HG03135 (cell line): ENCODE measurements around the gene ZMIZ1.

ENCODE experiments used
- ATAC-seq: cut with Tn5 transposase; IDR thresholded peaks from one replicate; pipeline ENCODE4 v1.9.1; 2021; ENCODE audit warnings: mild to moderate bottlenecking, moderate library complexity; ENCODE audit not compliant: unreplicated experiment

Gene ZMIZ1

DNA sequence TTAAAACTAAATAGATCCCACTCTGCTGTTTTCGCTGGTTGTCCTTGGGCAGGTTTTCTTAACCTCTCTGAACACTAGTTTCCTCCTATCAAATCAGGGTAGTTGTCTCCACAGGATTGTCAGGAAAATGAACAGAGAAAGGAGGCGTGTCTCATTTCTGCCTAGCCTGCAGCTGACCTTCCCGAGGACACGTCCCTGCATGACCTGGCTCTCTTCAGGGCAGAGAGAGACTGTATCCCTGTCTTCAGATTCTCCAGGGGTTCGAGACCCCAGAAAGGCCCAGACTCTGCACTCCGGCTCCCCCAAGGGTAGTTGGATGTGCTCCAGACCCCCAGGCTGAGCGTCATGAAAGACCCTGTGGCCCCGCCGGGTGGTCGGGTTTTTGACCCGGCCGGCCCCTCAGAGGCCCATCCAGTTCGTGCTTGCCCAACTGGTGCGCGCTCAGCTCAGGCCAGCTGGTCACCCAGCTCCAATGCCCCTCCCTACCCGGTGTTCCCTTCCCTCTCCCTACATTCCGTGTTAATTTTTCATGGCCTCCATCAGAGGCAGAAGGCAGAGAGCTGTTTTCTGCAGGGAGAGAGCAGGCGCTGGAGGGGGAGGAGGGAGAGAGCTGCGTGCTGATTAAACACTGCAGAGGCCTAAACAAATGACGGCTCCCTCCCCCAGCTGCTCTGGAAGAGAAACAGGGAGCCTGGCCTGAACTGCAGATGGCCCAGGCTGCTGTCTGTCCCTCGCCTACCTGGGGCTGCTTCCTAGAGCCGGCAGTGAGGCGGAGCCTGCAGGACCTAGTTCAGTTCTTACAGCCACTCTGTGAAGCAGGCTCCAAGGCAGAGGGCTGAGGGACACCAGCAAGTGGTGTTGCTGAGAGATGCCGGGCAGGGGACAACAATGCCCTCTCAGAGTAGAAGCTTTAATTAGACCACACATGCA is 192.3 kb downstream of the ZMIZ1 start:
- no peak for ATAC-seq

DNA sequence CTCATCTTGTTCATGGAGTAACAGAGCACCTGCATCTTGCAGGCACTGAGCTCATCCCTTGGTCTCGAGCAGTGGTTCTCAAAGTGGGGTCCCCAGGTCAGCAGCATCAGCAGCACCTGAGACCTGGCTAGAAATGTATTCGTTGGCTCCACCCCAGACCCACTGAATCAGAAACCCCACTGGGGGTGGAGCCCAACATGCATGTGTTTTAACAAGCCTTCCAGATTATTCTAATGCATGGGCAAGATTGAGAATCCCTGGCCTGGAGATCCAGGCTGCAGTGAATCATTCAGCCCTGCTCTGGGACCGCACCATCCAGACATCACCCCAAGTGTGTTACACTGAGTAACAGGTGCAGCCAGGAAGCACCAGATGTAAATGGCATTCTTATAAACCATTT is 193.4 kb downstream of the ZMIZ1 start:
- ATAC-seq, result no peak

DNA sequence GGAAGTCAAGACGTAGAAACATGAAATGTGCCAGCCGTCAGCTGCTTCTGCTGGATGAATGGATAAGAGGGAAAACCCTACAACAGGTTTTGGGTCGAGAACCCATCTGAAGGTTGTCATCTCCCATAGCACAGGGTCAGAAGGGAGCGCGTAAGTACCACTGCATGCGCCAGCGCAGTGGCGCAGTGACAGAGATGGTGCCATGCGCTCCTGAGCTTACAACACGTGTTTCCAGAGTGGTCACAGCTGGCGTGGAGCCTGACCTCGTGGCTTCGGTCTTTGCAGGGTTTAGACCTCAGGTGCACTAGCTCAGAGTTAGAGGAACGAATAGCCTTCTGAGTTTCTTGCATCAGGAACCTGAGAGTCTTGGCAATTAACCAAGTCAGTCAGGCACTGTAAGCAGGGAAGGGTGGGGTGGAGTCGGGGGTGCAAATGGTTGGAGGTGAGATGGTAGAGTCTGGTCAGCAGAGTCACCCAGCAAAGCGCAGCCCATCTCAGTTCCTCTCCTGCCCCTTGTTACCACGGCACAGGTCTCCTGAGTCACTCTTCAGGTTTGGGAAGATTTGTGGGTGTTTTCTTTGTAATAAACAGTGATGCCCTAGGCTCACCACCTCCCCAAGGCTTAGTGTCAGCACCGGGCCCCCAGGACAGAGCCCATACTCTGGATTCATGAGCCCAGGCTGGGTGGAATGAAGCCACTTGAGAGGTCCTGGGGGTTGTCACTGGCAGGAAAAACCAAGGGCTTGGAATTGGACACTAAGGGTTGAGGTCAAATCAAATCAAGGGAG is 194.4 kb downstream of the ZMIZ1 start:
- ATAC-seq, result no peak

DNA sequence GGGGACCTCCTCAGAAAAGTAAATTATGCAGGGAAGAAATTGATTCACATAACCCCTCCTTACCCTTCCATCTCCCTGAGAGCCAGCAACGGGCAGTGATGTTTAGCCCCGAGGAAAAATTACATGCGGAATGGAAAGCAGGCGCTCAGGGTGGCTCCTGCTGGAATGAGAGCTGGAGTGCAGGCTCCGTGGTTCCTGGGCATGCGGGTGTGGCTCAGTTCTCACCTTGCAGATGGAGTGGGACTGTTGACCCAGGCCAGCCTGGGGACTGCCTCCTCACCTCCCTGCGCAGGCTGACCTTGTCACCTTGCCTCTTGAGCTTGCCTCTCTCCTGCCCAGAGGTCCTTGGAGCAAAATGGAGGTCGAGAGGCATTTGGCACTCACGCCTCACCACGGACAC is 195.2 kb downstream of the ZMIZ1 start:
- no peak for ATAC-seq

DNA sequence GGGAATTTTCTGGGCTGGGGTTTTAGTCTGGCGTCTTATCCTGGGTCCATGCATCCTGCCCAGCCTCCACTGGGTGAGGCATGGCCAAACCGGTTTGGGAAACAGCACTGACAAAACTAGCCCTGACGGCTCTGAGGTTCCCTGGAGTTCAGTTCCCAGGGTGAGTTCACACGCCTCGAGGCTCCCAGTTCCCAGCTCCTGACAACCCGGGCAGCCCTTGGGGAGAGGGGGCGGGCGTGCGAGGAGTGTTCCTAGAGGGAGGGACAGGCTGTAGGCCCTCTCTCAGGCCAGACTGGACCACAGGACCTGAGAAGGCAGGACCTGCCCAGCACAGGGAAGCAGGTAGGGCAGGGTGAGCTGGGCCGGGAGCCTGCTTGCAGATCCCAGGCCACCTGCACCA is 196.2 kb downstream of the ZMIZ1 start:
- ATAC-seq, result no peak

DNA sequence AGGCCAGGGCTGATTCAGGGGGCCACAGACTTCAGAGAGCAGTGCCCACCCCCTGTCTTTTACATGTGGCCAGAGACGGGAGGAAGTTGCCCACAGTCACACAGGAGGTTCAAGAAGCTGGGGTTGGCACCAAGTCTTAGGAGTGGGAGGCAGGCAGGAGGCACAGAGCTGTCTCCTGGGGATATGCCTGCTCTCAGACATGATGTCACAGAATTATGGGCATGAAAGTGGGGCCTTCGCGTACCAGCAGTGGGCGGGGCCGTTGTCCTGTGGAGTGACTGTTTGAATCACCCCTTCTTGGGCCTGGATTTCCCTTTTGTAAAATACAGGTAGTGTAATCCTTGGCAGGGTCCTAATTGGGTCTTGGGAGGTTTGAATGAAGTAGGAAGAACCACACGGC is 197.3 kb downstream of the ZMIZ1 start:
- ATAC-seq, result peak; percentile 33

DNA sequence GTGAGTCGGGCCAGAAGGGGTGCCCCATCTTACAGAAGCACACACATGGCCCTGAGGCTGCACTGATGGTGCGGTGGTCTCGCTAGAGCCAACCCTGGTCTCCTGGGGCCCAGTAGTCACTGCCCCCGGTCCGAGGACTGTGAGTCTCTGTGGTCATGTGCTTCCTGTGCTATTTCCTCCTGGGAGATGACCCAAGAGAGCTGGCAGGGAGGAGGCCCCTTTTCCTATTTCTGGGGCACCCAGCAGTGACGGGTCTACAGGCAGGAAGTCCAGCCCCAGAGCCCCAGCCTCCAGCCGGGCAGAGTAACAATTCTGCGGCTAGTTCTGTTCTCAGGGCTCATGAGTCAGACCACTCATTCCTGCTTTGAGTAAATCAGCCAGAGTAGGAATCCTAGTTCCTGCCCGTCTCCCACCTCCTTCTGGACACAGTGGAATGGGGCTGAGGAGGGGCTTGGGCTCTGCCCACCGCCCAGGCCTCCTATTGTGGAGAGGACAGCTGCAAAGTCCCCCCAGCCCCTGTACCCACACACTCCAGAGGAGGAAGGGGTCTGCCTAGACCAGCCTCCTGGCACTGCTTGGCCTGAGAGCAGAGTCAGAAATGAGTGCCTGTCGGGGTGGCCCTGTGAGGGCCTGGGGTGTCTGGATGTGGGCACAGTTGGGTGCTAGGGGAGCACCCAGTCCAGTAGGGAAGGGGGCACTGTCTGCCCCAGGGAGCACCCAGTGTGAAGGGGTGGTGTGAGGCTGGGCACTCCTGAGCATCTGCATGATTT is 198.0 kb downstream of the ZMIZ1 start:
- ATAC-seq, result peak; percentile 84

DNA sequence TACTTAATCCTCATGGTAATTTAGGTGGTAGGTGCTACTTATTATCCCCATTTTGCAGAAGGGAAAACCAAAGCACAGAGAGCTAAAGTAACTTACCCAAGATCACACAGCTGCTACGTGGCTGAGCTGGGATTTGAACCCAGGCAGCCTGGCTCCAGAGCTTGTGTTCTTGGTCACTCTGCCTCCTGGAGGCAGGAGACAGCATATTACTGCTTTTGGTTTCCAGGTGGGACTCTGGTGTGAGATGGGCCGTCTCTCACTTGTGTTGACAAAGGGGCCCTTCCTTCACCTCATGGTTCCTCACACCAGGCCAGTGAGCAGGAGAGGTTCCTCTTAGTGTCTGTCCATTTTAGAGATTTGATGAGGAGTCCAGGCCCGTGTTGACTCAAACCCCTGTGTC is 198.7 kb downstream of the ZMIZ1 start:
- ATAC-seq, result no peak

DNA sequence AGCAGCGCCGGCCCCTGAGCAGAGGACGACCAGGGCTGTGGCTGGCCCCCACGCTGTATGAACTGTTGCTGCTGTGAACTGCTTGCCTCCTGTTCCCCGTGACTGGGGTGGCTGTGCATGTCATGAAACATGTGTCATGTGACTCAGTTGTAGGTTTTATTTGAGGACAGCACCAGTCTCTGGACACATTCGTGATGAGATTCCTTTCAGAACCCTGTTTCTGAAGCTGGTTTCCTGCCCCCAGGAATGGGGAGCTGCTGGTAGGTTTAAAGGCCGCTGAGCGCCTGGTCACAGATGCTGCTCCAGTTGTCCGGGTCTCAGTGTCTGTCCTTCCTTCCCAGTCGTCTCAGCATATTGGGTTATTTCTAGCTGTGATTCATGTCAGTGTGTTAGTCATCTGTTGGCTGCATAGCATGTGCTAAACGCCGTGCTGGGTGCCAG is 199.4 kb downstream of the ZMIZ1 start:
- ATAC-seq, result no peak

DNA sequence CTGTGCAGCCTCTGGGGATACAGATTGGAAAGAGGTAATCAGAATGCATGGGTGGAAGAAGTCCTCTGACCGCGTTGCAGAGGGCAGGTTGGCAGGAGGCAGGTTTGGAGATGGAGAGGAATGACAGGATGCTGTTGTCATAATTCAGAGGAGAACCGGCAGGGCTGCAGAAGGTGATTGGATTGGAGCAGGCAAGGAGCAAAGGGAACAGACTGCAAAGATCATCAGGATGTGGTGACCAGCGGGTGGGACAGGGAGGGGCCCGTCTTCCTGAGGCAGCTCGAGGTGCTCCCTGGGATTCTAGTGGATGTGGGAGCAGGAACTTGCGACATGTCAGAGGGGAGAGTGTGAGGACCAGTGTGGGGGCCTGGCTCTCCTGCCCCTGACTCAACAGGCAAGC is 200.0 kb downstream of the ZMIZ1 start:
- no peak for ATAC-seq

DNA sequence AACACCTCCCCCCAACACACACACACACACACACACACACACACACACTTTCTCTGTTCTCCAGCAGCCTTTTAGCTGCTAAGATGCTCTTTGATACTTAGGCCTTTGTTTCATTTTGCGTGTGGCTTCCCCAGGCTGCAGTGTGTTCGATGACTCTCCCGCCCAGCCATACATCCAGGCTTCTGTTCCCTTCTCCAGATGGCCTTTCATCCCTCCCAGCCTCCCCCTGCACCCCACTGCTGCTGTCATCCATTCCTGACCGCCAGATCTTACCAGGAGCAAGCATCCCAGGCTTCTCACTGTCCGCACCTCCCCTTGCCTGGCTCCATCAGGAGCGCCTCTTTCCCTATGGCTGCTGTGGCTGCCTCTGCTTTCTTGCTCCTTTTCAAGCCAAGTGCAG is 200.7 kb downstream of the ZMIZ1 start:
- no peak for ATAC-seq

DNA sequence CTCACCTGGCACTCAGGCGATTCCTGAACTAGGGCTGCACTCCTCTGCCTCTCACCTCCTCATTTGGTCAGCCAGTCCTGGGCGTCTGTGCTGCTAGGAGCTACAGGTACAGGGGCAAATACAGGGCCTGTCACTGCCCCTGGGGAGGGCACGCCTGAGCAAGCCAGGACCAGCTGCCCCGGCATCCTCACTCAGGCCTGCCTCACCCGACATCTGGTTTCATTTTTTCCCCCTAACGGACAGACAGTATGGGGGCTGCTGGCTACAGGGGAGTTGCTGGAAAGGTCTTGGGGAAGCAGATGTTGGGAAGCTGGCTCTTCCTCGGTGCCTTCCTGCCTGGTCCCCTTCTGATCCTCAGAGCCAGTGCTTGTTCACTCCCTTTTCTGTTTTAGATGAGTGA is 201.2 kb downstream of the ZMIZ1 start:
- no peak for ATAC-seq

DNA sequence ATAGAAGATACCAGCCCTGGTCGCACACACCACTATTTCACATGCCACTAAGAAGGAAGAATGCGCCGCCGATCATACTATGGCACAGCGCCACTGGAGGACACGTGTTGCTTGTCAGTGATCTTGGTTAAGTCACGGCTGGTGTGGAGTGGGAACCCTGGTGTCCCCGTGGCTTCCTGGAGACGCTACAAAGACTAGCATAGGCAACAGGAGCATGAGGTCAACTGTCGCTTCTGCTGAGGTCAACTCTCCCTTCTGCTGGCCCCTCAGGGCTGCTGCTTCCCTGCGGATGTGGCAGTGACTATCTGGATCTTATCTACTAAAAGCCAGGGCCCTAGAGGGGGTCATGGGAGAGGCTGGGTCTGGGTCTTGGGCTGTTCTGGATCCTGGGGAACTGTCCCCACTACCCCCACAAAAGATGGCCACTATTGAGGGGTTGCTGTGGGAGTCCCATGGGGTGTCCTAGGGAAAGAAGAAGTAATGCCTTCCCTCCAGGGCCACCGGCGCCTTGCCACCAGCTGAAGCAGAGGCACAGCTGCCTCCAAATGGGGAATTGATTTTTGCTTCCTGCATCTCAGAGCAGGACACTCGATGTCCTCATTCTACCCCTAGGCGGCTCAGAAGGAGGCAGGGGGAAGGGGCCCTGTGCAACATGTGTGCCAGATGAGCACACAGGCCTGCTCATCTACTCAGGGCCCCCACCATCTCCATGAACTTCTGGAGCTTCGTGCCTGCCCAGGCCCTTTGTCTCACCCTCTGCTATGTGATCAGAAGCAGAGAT is 201.9 kb downstream of the ZMIZ1 start:
- no peak for ATAC-seq

DNA sequence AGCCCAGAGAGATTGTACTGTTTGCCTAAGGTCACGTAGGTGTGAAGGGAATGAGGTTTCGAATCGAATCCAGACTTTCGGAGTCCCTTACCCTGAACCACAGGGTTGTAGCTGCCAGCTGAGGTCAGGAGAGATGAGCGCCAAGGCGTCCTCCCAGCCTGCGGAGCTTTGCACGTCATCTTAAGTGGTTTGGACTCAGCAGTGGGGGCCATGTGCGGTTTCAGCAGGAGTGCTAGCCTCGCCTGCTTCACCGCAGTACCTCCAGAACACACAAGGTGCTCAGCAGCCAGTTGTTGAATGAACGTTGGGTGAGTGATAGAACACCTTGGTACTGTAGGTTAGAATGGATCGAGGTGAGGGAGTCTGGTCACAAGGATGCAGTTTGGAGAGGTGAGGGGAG is 203.6 kb downstream of the ZMIZ1 start:
- no peak for ATAC-seq

DNA sequence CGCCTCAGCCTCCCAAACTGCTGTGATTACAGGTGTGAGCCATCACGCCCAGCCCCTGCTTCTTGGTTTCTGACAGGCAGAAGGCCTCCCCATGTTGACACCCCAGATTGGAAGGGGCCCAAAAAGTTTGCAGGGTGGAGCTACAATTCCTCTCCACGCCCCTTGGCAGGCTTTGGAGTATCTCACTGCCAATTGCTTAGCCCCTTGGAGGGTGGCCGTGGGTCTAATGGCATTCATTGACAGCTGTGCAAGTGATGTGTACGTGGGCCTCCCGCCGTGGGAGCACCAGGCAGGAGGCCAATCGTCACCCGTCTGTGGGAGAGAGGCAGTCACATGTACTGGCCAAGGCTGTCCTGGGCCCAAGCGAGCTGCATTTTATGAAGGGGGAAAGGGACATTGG is 204.8 kb downstream of the ZMIZ1 start:
- ATAC-seq, result no peak

DNA sequence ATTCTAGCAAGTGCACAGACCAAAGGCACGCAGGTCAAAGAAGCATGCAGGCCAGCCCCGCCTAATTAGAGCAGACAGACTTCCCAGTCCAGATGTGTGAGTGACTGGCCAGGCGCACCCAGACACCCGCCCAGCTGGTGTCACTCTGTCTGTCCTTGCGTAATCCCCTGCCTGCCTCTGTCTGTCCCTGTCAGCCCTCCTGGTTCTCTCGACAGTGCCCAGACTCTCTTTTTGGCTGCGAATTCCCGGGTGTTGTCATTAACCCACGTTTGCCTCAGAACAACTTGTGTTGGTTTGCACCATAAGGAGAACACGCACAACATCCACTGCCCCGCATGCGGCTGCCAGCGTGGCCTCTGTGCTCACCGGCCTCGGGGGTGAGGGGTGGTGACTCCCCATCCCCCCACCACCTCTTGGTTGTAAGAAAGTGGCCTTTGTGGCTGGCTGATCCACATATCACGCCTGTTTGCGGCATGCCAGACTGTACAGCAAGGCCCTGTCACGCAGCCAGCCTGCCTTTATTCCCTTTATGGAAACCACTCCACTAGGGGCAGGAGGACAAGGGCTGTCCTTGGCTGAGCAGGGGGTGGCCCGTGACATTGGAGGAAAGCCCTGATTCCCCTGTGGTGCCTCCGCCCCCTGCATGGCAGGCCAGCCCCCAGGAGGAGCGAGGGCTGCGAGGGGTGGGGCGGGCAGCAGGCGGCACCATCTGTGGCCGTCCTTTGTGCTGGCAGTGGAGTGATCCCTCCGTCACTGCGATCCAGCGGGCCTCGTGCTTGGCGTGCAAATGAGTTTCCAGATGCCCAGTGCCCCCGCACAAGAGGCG is 205.7 kb downstream of the ZMIZ1 start:
- ATAC-seq, result no peak

DNA sequence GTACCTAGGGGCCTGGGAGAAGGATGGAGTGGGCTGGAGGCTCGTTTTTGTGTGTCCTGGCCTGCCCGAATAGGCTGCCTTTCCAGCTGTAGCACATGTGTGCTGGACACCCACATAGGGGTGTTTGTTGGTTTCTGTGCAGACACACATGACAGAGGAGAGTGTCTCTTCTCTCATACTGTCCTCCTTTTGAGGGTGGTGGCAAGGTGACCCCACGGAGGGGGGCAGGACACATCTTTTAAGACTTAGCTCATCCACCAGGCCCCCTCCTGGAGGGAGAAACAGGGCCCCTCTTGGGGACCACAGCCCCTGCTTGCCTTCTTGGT is 206.3 kb downstream of the ZMIZ1 start:
- ATAC-seq, result no peak

DNA sequence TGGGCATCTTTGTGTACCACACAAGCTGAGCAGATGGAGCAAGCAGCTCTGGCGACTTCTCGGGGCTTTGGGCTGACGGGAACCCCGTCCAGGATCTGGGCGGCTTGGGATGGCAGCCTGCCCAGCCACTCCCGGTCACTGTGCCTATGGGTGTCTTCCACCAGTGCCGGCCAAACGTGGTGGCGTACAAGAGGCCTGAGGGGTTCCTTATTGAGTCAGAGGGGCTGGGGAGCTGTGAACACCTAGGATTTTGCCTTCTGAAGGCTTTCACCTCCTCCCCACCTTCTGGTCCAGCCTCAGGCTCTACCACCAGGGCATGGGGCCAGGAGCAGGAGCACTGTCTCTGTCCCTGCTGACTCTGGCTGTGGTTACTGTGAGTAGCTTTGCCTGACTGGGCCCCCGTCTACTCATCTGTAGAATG is 206.7 kb downstream of the ZMIZ1 start:
- ATAC-seq, result no peak

DNA sequence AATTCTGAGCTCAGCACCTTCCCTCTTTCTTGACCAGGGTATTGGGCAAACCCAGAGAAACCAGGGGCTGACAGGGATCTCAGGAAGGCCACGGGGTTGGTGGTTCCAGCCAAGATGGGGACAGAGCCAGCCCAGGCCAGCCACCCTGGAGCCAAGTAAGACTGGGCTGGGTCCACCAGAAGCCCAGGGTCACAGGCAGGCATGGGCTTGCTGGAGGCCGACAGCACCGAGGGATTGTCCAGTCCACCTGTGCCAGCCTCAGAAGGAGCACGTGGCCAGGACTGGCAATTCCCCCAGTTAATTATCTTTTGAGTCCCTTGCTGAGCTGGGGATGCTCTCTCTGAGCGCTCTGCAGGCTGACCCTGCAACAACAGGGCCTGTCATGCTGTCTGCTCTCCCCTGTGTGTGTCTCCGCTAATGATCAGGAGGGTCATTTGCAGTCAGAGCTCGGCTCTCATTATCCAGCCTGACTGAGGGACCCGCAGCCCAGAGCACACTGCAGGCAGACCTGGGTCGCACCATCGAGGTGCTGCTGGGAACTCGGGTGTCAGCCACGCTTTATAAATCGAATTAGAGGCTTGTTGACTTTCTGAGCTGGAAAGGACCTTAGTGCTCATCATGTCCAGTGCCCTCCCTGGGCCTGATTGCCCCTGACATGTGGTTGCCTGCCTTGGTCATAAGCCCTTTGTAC is 209.0 kb downstream of the ZMIZ1 start:
- ATAC-seq, result no peak
